ENCODE results near the gene MAPK7.

MAPK7 gene

GRCh38 chr17:19380481-19381301 is 2.4 kb downstream of the MAPK7 start:
- no peaks in the 10 kb centered on the region for H3K27me3 ChIP-seq
- H3K4me3 ChIP-seq (ENCODE audit: low read depth in 1 of 2, low read length in 1 of 2): no peak overlapping the region
- H3K36me3 ChIP-seq: peaks cover 62% of the 10 kb centered on the region
- H3K27ac ChIP-seq: no peak overlapping the region
- no peaks in the 10 kb centered on the region for H3K9me3 ChIP-seq
- H3K4me1 ChIP-seq (ENCODE audit: control insufficient read depth in 1 of 2, insufficient read depth in 1 of 2, low read depth in 1 of 2, low read length in 1 of 2): peaks cover 22 to 24% of the 10 kb centered on the region in 2 experiments
- TF ChIP-seq CTCF (IDR thresholded peaks at IDR 0.05): no peak

GRCh38 chr17:19381361-19381740 is 3.1 kb downstream of the MAPK7 start:
- H3K36me3 ChIP-seq: peaks cover 62% of the 10 kb centered on the region
- TF ChIP-seq CTCF (IDR thresholded peaks at IDR 0.05): no peak
- no peaks in the 10 kb centered on the region for H3K9me3 ChIP-seq
- H3K27ac ChIP-seq: no peak overlapping the region
- no peak overlapping the region for H3K4me3 ChIP-seq (ENCODE audit: low read depth in 1 of 2, low read length in 1 of 2)
- no peaks in the 10 kb centered on the region for H3K27me3 ChIP-seq
- H3K4me1 ChIP-seq (ENCODE audit: control insufficient read depth in 1 of 2, insufficient read depth in 1 of 2, low read depth in 1 of 2, low read length in 1 of 2): peaks cover 28 to 31% of the 10 kb centered on the region in 2 experiments

GRCh38 chr17:19381741-19382444 is 3.6 kb downstream of the MAPK7 start:
- Histone ChIP-seq H3K9me3 (no peaks in the 10 kb centered on the region), H3K4me1 (ENCODE audit: control insufficient read depth in 1 of 2, insufficient read depth in 1 of 2, low read depth in 1 of 2, low read length in 1 of 2) (peaks cover 30 to 34% of the 10 kb centered on the region in 2 experiments), H3K36me3 (peaks cover 62% of the 10 kb centered on the region), H3K27me3 (no peaks in the 10 kb centered on the region), H3K27ac (no peak overlapping the region), H3K4me3 (ENCODE audit: low read depth in 1 of 2, low read length in 1 of 2) (no peak overlapping the region)
- TF ChIP-seq CTCF (IDR thresholded peaks at IDR 0.05): no peak

GRCh38 chr17:19382531-19383444 is 4.5 kb downstream of the MAPK7 start:
- Histone ChIP-seq H3K36me3 (peaks cover 62% of the 10 kb centered on the region), H3K4me1 (ENCODE audit: control insufficient read depth in 1 of 2, insufficient read depth in 1 of 2, low read depth in 1 of 2, low read length in 1 of 2) (peaks cover 24 to 33% of the 10 kb centered on the region in 2 experiments), H3K27ac (no peak overlapping the region), H3K9me3 (no peaks in the 10 kb centered on the region), H3K4me3 (ENCODE audit: low read depth in 1 of 2, low read length in 1 of 2) (no peak overlapping the region), H3K27me3 (no peaks in the 10 kb centered on the region)
- no peak for TF ChIP-seq CTCF (IDR thresholded peaks at IDR 0.05)

GRCh38 chr17:19383681-19384470 is 5.6 kb downstream of the MAPK7 start:
- H3K9me3 ChIP-seq: no peaks in the 10 kb centered on the region
- TF ChIP-seq CTCF (IDR thresholded peaks at IDR 0.05): no peak
- peaks cover 21 to 29% of the 10 kb centered on the region in 2 experiments for H3K4me1 ChIP-seq (ENCODE audit: control insufficient read depth in 1 of 2, insufficient read depth in 1 of 2, low read depth in 1 of 2, low read length in 1 of 2)
- H3K27me3 ChIP-seq: no peaks in the 10 kb centered on the region
- no peak overlapping the region for H3K4me3 ChIP-seq (ENCODE audit: low read depth in 1 of 2, low read length in 1 of 2)
- H3K27ac ChIP-seq: no peak overlapping the region
- H3K36me3 ChIP-seq: peaks cover 62% of the 10 kb centered on the region
